Measurements from ENCODE around the gene BTK.

The BTK gene

DNA sequence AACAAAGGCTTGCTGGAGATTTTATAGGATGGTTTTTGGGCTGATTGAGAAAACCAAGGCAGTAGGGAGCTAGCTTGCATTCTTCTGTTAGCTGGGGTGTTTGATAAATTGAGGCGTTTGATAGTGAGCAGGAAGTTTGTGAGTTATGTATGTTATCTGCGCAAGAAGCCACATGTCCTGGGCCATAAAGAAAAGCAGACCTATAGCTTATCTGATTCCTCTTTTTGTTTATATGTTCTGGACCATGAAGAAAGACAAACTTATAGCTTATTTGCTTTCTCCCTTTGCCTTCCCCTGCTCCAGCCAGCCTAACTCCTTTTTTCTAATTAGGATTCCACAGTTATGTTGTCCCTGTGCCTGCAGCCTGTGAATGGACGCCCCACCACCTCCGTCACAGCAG lies 31.2 kb upstream of the BTK start:
- TF ChIP-seq, protein P1, sequence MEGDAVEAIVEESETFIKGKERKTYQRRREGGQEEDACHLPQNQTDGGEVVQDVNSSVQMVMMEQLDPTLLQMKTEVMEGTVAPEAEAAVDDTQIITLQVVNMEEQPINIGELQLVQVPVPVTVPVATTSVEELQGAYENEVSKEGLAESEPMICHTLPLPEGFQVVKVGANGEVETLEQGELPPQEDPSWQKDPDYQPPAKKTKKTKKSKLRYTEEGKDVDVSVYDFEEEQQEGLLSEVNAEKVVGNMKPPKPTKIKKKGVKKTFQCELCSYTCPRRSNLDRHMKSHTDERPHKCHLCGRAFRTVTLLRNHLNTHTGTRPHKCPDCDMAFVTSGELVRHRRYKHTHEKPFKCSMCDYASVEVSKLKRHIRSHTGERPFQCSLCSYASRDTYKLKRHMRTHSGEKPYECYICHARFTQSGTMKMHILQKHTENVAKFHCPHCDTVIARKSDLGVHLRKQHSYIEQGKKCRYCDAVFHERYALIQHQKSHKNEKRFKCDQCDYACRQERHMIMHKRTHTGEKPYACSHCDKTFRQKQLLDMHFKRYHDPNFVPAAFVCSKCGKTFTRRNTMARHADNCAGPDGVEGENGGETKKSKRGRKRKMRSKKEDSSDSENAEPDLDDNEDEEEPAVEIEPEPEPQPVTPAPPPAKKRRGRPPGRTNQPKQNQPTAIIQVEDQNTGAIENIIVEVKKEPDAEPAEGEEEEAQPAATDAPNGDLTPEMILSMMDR (conservative IDR thresholded peaks at IDR 0.05; ENCODE audit: low read depth, low read length): no peak
- no peak for DNase-seq (ENCODE audit: low read depth)

GRCh38 chrX:101416691-101417090 lies 30.7 kb upstream of the BTK start:
- DNase-seq (ENCODE audit: low read depth): no peak
- TF ChIP-seq, protein P1 (conservative IDR thresholded peaks at IDR 0.05; ENCODE audit: low read depth, low read length): no peak
- no peak overlapping the region for H3K4me3 ChIP-seq (ENCODE audit: low read length)

More for the DNA sequence above, 31.2 kb upstream of the BTK start:
- H3K4me3 ChIP-seq (ENCODE audit: low read length): no peak overlapping the region

DNA sequence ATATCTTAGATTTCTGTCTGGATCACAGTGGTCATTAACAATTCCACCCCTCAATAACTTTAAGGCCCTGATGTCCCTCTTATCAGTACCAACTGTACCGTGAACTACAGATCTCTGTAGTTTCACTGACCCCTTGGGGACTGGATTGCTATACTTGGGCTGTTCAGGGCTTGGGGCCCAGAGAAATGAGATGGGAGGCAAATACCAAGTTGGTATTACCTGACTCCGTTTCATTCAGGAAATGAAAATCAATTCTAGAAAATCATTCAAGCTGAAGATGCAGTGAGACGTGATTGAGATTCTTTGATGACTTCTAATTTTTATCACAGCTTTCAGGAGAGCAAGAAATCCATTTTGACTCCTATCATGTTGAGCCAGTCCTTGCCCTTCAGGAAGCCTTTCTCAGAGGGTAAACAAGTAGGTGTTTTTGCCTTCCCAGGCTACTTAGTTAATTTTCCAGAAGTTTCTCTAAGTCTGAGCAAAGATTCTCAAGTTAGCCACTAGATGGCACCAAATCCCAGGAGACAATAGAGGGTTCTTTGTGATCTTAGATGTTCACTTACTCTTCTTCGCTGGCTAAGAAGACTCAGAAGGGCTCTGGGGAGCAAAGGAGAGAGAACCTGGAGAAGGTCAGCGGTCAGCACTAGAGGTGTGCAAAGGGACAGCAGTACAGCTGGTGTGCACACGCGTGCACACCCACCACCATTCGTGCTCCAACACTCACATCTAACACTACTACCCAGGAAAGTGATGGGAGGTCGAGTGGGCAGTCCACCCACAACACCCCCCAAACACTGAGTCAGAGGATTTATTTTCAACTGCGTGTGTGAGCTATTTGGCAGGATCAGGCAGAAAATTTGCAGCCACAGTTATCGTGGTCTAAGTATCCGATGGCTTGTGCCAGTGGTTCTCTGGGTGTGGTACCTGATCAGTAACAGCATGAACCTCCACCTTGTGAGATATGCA lies 29.5 kb upstream of the BTK start:
- DNase-seq (ENCODE audit: low read depth): no peak
- TF ChIP-seq, protein P1 (conservative IDR thresholded peaks at IDR 0.05; ENCODE audit: low read depth, low read length): peak; percentile 75
- H3K4me3 ChIP-seq (ENCODE audit: low read length): no peak overlapping the region

DNA sequence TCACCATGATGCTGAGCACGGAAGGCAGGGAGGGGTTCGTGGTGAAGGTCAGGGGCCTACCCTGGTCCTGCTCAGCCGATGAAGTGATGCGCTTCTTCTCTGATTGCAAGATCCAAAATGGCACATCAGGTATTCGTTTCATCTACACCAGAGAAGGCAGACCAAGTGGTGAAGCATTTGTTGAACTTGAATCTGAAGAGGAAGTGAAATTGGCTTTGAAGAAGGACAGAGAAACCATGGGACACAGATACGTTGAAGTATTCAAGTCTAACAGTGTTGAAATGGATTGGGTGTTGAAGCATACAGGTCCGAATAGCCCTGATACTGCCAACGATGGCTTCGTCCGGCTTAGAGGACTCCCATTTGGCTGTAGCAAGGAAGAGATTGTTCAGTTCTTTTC lies 26.0 kb upstream of the BTK start:
- DNase-seq (ENCODE audit: low read depth): no peak
- TF ChIP-seq, protein P1 (conservative IDR thresholded peaks at IDR 0.05; ENCODE audit: low read depth, low read length): no peak
- no peak overlapping the region for H3K4me3 ChIP-seq (ENCODE audit: low read length)

DNA sequence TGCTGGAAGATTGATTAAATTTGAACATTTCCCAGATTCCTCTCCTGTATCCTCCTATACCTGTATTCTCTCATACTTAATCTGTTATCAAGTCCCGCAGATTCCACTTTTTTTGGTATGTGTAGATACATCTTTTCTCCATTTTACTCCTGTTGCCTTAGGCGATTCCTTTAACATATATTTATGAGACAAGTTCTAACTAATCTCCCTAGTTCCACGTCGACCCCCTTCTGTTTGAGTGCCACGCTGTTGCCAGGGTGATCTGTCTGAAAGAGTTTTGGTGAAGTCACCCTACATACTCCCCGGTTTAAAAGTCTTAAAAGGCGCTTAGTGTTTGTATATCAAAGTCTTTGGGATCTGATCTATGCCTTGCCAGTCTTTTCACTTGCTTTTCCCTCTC lies 24.5 kb upstream of the BTK start:
- no peak for DNase-seq (ENCODE audit: low read depth)
- H3K4me3 ChIP-seq (ENCODE audit: low read length): peak overlapping the region; percentile 88
- TF ChIP-seq, protein P1 (conservative IDR thresholded peaks at IDR 0.05; ENCODE audit: low read depth, low read length): no peak

- DNase-seq (ENCODE audit: low read depth): no peak
- TF ChIP-seq, protein P1 (conservative IDR thresholded peaks at IDR 0.05; ENCODE audit: low read depth, low read length): no peak
- peak overlapping the region; percentile 88 for H3K4me3 ChIP-seq (ENCODE audit: low read length)
These were observed 23.1 kb upstream of the BTK start for GRCh38 chrX:101409043-101409442.

GRCh38 chrX:101408532-101408841 lies 22.5 kb upstream of the BTK start:
- H3K4me3 ChIP-seq (ENCODE audit: low read length): peak overlapping the region; percentile 88
- TF ChIP-seq, protein P1 (conservative IDR thresholded peaks at IDR 0.05; ENCODE audit: low read depth, low read length): no peak
- no peak for DNase-seq (ENCODE audit: low read depth)
